IMR-90 (cell line): ENCODE data around the gene JMJD1C. TPM values are rescaled to one million over a fixed set of nuclear protein-coding genes. Genes with fewer than 3 reads are reported as not detected.
A peak's percentile ranks its signal among the peaks of the same experiment; 100 is the strongest.

ENCODE experiments used
- ATAC-seq: fragments of 200-7000 bp; cut with Tn5 transposase; 2 replicates; pipeline ENCODE4 v1.9.1; 2020; ENCODE audit warnings: low read depth, mild to moderate bottlenecking, moderate library complexity
- BruUV-seq: library from RNA; stranded (reverse); fragments of 400-500 nt; replicated peaks from 2 replicates; lab custom pipeline; 2021; lab: Mats Ljungman, UMichigan
- CTCF ChIA-PET: fragments of 300-600 bp; formaldehyde crosslinking; extraction: SDS; loops from one replicate; lab custom pipeline; 2021; ENCODE audit warnings: antibody characterized with exemption; lab: Yijun Ruan, JAX
- POLR2A ChIA-PET: fragments of 300-600 bp; sonication (Branson Sonifier 250); formaldehyde crosslinking; loops from one replicate; lab custom pipeline; 2022; ENCODE audit warnings: antibody characterized with exemption; ENCODE audit not compliant: unreplicated experiment; lab: Charles Lee
- DNase-seq: peaks from one replicate; pipeline ENCODE4 v3.0.0; 2013
- H2AFZ ChIP-seq: replicated peaks from 2 replicates; pipeline ENCODE3; 2013; ENCODE audit warnings: low read length, mild to moderate bottlenecking; ENCODE audit not compliant: poor library complexity
- H2AK5ac ChIP-seq: 2 replicates; pipeline ENCODE4 v1.6.1; 2013; ENCODE audit warnings: low read depth, low read length, inconsistent platforms
- H2AK9ac ChIP-seq: replicated peaks from 2 replicates; pipeline ENCODE3; 2013; ENCODE audit warnings: mild to moderate bottlenecking, low read depth, low read length, moderate library complexity; ENCODE audit not compliant: poor library complexity
- H2BK120ac ChIP-seq: 2 replicates; pipeline ENCODE4 v1.6.1; 2013; ENCODE audit warnings: low read depth, low read length, inconsistent platforms
- H2BK15ac ChIP-seq: 3 replicates; pipeline ENCODE4 v1.6.1; 2013; ENCODE audit warnings: low read depth, low read length, inconsistent platforms
- H2BK20ac ChIP-seq: 2 replicates; pipeline ENCODE4 v1.6.1; 2013; ENCODE audit warnings: low read depth, mild to moderate bottlenecking, inconsistent platforms, low read length, moderate library complexity
- H2BK5ac ChIP-seq: 2 replicates; pipeline ENCODE4 v1.6.1; 2013; ENCODE audit warnings: mild to moderate bottlenecking, low read depth, low read length, inconsistent platforms; ENCODE audit not compliant: poor library complexity, severe bottlenecking
- H3K14ac ChIP-seq: replicated peaks from 2 replicates; pipeline ENCODE4 v1.6.1; 2013; ENCODE audit warnings: low read depth, low read length, inconsistent platforms
- H3K18ac ChIP-seq: 2 replicates; pipeline ENCODE4 v1.6.1; 2013; ENCODE audit warnings: low read depth, low read length, control low read depth
- H3K23ac ChIP-seq: 2 replicates; pipeline ENCODE4 v1.6.1; 2013; ENCODE audit warnings: low read depth, low read length, inconsistent platforms
- H3K27ac ChIP-seq: 2 replicates; pipeline ENCODE4 v1.5.1; 2013; ENCODE audit warnings: mild to moderate bottlenecking, control low read depth, low read length; ENCODE audit not compliant: insufficient read depth
- H3K27me3 ChIP-seq: 2 replicates; pipeline ENCODE4 v1.6.1; 2013; ENCODE audit warnings: low read length; ENCODE audit not compliant: control insufficient read depth, insufficient read depth
- H3K36me3 ChIP-seq: 2 replicates; pipeline ENCODE4 v1.6.1; 2013; ENCODE audit warnings: low read length, mixed read lengths; ENCODE audit not compliant: control insufficient read depth, insufficient read depth
- H3K4ac ChIP-seq: 2 replicates; pipeline ENCODE4 v1.6.1; 2013; ENCODE audit warnings: low read depth, low read length, inconsistent platforms
- H3K4me1 ChIP-seq: 2 replicates; pipeline ENCODE4 v1.6.1; 2013; ENCODE audit warnings: low read length, mixed read lengths; ENCODE audit not compliant: control insufficient read depth, insufficient read depth
- H3K4me2 ChIP-seq: 2 replicates; pipeline ENCODE4 v1.6.1; 2013; ENCODE audit warnings: low read depth, mild to moderate bottlenecking, control low read depth, low read length, moderate library complexity
- H3K4me3 ChIP-seq: 2 replicates; pipeline ENCODE4 v1.5.1; 2013; ENCODE audit warnings: low read depth, mild to moderate bottlenecking, control low read depth, low read length, moderate library complexity; ENCODE audit not compliant: insufficient read depth
- H3K56ac ChIP-seq: 2 replicates; pipeline ENCODE4 v1.6.1; 2013; ENCODE audit warnings: low read length, inconsistent platforms; ENCODE audit not compliant: insufficient read depth; ENCODE audit errors: extremely low read depth
- H3K79me1 ChIP-seq, 2 experiments: 2 replicates each; pipeline ENCODE4 v1.6.1; 2013; ENCODE audit warnings: low read length in 2 of 2, inconsistent platforms in 1 of 2, low read depth in 1 of 2
- H3K9ac ChIP-seq: 2 replicates; pipeline ENCODE4 v1.6.1; 2013; ENCODE audit warnings: low read depth, low read length, control low read depth
- H3K9me1 ChIP-seq: 2 replicates; pipeline ENCODE4 v1.6.1; 2013; ENCODE audit warnings: low read length, inconsistent platforms; ENCODE audit not compliant: insufficient read depth
- H3K9me3 ChIP-seq: 2 replicates; pipeline ENCODE4 v1.6.1; 2013; ENCODE audit warnings: low read length; ENCODE audit not compliant: control insufficient read depth, insufficient read depth
- H4K20me1 ChIP-seq: 2 replicates; pipeline ENCODE4 v1.6.1; 2013; ENCODE audit warnings: low read length, inconsistent platforms; ENCODE audit not compliant: insufficient read depth
- H4K5ac ChIP-seq: 2 replicates; pipeline ENCODE4 v1.6.1; 2013; ENCODE audit warnings: mild to moderate bottlenecking, low read depth, low read length, control low read depth
- H4K8ac ChIP-seq, 2 experiments: 2 replicates each; pipeline ENCODE4 v1.6.1; 2013; ENCODE audit warnings: low read depth in 2 of 2, low read length in 2 of 2, control low read depth in 1 of 2, inconsistent platforms in 1 of 2
- H4K91ac ChIP-seq: 2 replicates; pipeline ENCODE4 v1.6.1; 2013; ENCODE audit warnings: low read depth, low read length, inconsistent platforms; ENCODE audit not compliant: insufficient read depth
- CEBPB ChIP-seq: IDR thresholded peaks from 2 replicates; pipeline ENCODE4 v1.6.1; 2012; ENCODE audit warnings: low read depth, low read length, improper control_type of control experiment
- CHD1 ChIP-seq: IDR thresholded peaks from 2 replicates; pipeline ENCODE4 v1.6.1; 2012; ENCODE audit warnings: low read depth, low read length, improper control_type of control experiment
- WGBS, 2 experiments: methylation state at CpG; one replicate each; pipeline versions ENCODE4 v1.1.5 to v1.1.7; 2013; ENCODE audit warnings: missing lambda C conversion rate in 2 of 2; ENCODE audit not compliant: insufficient read length in 1 of 2; ENCODE audit errors: extremely low coverage in 2 of 2; 5-methylcytosine and 5-hydroxymethylcytosine counted together
- dilution Hi-C: fragments of 300-500 bp; cut with HindIII; formaldehyde crosslinking; loops from one replicate; pipeline ENCODE4 v1.14.3; 2018; ENCODE audit warnings: low sequenced_read_pairs; ENCODE audit not compliant: unreplicated experiment
- in situ Hi-C: fragments of 300-500 bp; cut with MboI; formaldehyde crosslinking; loops from 3 replicates; pipeline ENCODE4 v1.14.3; 2019; ENCODE audit warnings: low sequenced_read_pairs, inconsistent platforms, mixed read lengths
- intact Hi-C: fragments of 100-400 bp; cut with micrococcal nuclease; formaldehyde crosslinking; loops from 2 replicates; pipeline ENCODE4 v1.10.0; 2022
- polyA plus RNA-seq, 3 experiments: library from polyadenylated mRNA; depleted of rRNA; stranded (reverse); fragments of >200 nt; gene quantifications; 2 replicates each; pipeline ENCODE4 v1.2.3, GENCODE V29; 2012; ENCODE audit warnings: low replicate concordance in 1 of 3
- total RNA-seq: library from RNA; depleted of rRNA; stranded (reverse); fragments of >200 nt; gene quantifications from 2 replicates; pipeline ENCODE4 v1.2.3, GENCODE V29; 2012

JMJD1C gene
- total and polyA plus RNA-seq, 2 of the 4 experiments (the other 2 are of a cell fraction): 15.6 to 96.8 TPM

- Histone ChIP-seq H4K91ac (no peak overlapping the region), H3K4me2 (peak overlapping the region; percentile 37; the same call in 1 of the 2 replicates), H3K79me1 (peaks cover 26 to 63% of the 10 kb centered on the region in 2 experiments), H3K36me3 (no peaks in the 10 kb centered on the region), H4K5ac (no peak overlapping the region), H3K27ac (no peak overlapping the region), H2AFZ (no peak overlapping the region), H4K20me1 (peaks cover 51% of the 10 kb centered on the region), H3K9ac (no peak overlapping the region), H3K9me3 (no peaks in the 10 kb centered on the region), H3K4me1 (peaks cover 10% of the 10 kb centered on the region), H3K18ac (no peak overlapping the region), H2BK15ac (no peak overlapping the region), H3K56ac (no peak overlapping the region), H3K27me3 (no peaks in the 10 kb centered on the region), H3K4ac (no peak overlapping the region), H3K23ac (0 out of 2 replicates have a peak overlapping the region, but pooled peaks have one; percentile 24), H2BK5ac (peak overlapping the region; percentile 18), H3K4me3 (no peak overlapping the region), H3K14ac (no peak overlapping the region), H2AK9ac (no peak overlapping the region), H3K9me1 (no peaks in the 10 kb centered on the region), H4K8ac (no peak overlapping the region), H2AK5ac (peak overlapping the region; percentile 5; the same call in 1 of the 2 replicates), H2BK20ac (peak overlapping the region; percentile 26; the same call in 1 of the 2 replicates), H2BK120ac (no peak overlapping the region)
- TF ChIP-seq CHD1 (no peak), CEBPB (peak; percentile 69)
- POLR2A ChIA-PET: no interaction called here
- 75 to 100% methylated on average over 2 to 5 of the region's 8 CpGs for WGBS, 2 experiments
- in situ Hi-C loops (no loop called here), intact Hi-C loops (no loop called here), dilution Hi-C loops (no loop called here)
- DNase-seq (peak; percentile 24), ATAC-seq (no peak; the same call in 1 of the 2 replicates)
- BruUV-seq: no TSS peak
- CTCF ChIA-PET: no interaction called here
Observed at GRCh38 chr10:63438506-63439498, 27.0 kb downstream of the JMJD1C start.
